DND-41 (cell line): ENCODE measurements around the gene SLC25A21.

Experiments used
- EZH2 ChIP-seq: IDR thresholded peaks from 3 replicates; pipeline ENCODE4 v1.6.1; 2012; ENCODE audit warnings: borderline replicate concordance, low read depth, mild to moderate bottlenecking, moderate library complexity, low read length, inconsistent platforms; ENCODE audit not compliant: severe bottlenecking
- TF ChIP-seq, protein P1 (sequence below): IDR thresholded peaks from 2 replicates; pipeline ENCODE4 v1.5.1; 2012; ENCODE audit warnings: borderline replicate concordance, low read length, moderate library complexity, mild to moderate bottlenecking; ENCODE audit not compliant: poor library complexity, severe bottlenecking; ENCODE audit errors: extremely low read depth

DNA sequence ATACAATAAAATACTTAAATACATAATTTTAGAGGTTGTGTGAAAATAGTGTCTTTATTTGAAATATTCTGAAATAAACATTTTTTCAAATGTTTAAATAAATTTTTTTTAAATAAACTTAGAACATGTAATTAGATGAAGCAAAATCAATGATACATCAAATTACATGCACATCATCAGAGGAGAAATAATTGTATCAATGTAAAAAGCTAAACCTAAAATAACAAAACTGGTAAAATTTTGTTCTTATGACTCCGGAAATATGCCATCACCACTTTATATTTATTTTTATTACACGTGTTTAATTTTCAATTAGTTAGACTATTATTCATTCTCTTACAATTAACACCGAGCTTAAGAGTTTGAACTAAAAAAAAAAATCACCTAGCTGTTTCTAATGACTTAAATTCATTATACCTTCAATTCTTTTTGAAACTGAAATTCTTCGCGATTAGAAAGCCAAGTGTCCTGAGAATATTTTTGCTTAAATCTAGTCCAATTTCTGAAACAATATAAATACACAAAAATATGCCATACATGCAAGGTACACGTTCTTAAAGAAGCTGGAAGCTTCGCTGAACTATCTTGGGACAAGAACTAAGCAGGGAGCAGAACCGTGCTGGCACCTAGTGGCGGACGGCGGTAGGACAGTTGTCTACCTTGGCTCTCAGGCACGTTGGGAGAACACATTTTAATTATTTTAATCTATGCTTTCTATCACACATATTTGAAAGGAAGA lies 230.5 kb downstream of the SLC25A21 start:
- TF ChIP-seq, protein P1, sequence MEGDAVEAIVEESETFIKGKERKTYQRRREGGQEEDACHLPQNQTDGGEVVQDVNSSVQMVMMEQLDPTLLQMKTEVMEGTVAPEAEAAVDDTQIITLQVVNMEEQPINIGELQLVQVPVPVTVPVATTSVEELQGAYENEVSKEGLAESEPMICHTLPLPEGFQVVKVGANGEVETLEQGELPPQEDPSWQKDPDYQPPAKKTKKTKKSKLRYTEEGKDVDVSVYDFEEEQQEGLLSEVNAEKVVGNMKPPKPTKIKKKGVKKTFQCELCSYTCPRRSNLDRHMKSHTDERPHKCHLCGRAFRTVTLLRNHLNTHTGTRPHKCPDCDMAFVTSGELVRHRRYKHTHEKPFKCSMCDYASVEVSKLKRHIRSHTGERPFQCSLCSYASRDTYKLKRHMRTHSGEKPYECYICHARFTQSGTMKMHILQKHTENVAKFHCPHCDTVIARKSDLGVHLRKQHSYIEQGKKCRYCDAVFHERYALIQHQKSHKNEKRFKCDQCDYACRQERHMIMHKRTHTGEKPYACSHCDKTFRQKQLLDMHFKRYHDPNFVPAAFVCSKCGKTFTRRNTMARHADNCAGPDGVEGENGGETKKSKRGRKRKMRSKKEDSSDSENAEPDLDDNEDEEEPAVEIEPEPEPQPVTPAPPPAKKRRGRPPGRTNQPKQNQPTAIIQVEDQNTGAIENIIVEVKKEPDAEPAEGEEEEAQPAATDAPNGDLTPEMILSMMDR, result peak; percentile 95
- TF ChIP-seq EZH2, result no peak
